Smooth muscle cell (in vitro differentiated cells): ENCODE data around the gene OR51B5. TPM values are rescaled to one million over a fixed set of nuclear protein-coding genes. Genes with fewer than 3 reads are reported as not detected.

Source experiments
- DNase-seq: peaks from one replicate; lab custom pipeline; 2025; ENCODE audit not compliant: unreplicated experiment; lab: John Stamatoyannopoulos, UW
- H2AFZ ChIP-seq: fragments of 200-600 bp; sonication (generic); 2 replicates; pipeline ENCODE4 v1.6.0; 2016; ENCODE audit warnings: antibody characterized with exemption, low read depth, mild to moderate bottlenecking
- H3F3A ChIP-seq: fragments of 200-600 bp; sonication (generic); 2 replicates; pipeline ENCODE4 v1.6.0; 2017; ENCODE audit warnings: antibody characterized with exemption, low read depth
- H3K27ac ChIP-seq: fragments of 200-600 bp; sonication (generic); 2 replicates; pipeline ENCODE4 v1.5.1; 2016; ENCODE audit warnings: low read depth, mild to moderate bottlenecking
- H3K27me3 ChIP-seq: fragments of 200-600 bp; sonication (generic); 2 replicates; pipeline ENCODE4 v1.6.1; 2016; ENCODE audit warnings: low read depth, mild to moderate bottlenecking
- H3K36me3 ChIP-seq: fragments of 200-600 bp; sonication (generic); 2 replicates; pipeline ENCODE4 v1.5.1; 2016; ENCODE audit warnings: low read depth
- H3K4me1 ChIP-seq: fragments of 200-600 bp; sonication (generic); 2 replicates; pipeline ENCODE4 v1.5.1; 2016; ENCODE audit warnings: low read depth
- H3K4me2 ChIP-seq: fragments of 200-600 bp; sonication (generic); 2 replicates; pipeline ENCODE4 v1.6.0; 2016; ENCODE audit warnings: mild to moderate bottlenecking
- H3K4me3 ChIP-seq: fragments of 200-600 bp; sonication (generic); 2 replicates; pipeline ENCODE4 v1.5.1; 2016; ENCODE audit warnings: mild to moderate bottlenecking
- H3K79me2 ChIP-seq: fragments of 200-600 bp; sonication (generic); 2 replicates; pipeline ENCODE4 v1.6.0; 2016; ENCODE audit warnings: low read depth, mild to moderate bottlenecking
- H3K9ac ChIP-seq: fragments of 200-600 bp; sonication (generic); 2 replicates; pipeline ENCODE4 v1.6.0; 2016; ENCODE audit warnings: low read depth
- H3K9me3 ChIP-seq: fragments of 200-600 bp; sonication (generic); replicated peaks from 2 replicates; pipeline ENCODE4 v1.5.1; 2016; ENCODE audit warnings: low read depth
- H4K20me1 ChIP-seq: fragments of 200-600 bp; sonication (generic); 2 replicates; pipeline ENCODE4 v1.6.0; 2016; ENCODE audit warnings: low read depth
- WGBS: methylation state at CpG from one replicate; pipeline ENCODE4 v1.1.7; 2016; ENCODE audit warnings: low lambda C conversion rate; 5-methylcytosine and 5-hydroxymethylcytosine counted together
- polyA plus RNA-seq: library from polyadenylated mRNA; unstranded; fragments of >200 nt; fragmentation: Nextera tagmentation; extraction: Ambion mirVana; gene quantifications from 2 replicates; pipeline ENCODE4 v1.2.1, GENCODE V29; 2016
- total RNA-seq: library from RNA; depleted of rRNA; stranded (reverse); fragments of >200 nt; gene quantifications from 2 replicates; pipeline ENCODE4 v1.2.3, GENCODE V29; 2014
- TF ChIP-seq, protein P1 (sequence below): fragments of 200-600 bp; sonication (generic); IDR thresholded peaks from 2 replicates; pipeline ENCODE4 v1.5.1; 2017; ENCODE audit warnings: borderline replicate concordance, mild to moderate bottlenecking, antibody characterized with exemption; ENCODE audit not compliant: insufficient read depth, poor library complexity, severe bottlenecking

Gene OR51B5
- total and polyA plus RNA-seq, 2 experiments from 2014 or later, result 0.54 TPM; not detected in 1

GRCh38 chr11:5383576-5383975 lies 40.3 kb upstream of the OR51B5 start, which contains the start of gene OR51M1:
OR51M1 (plus strand) TSS chr11:5383812; CDS start chr11:5389399, 5,587 bp downstream.
- Histone ChIP-seq H3K4me3 (no peak within 1 kb of the TSS), H3K79me2 (no peaks in the 10 kb centered on the region), H3K4me2 (no peak within 1 kb of the TSS), H3F3A (no peaks in the 10 kb centered on the region), H3K27ac (no peak within 1 kb of the TSS), H2AFZ (no peak within 1 kb of the TSS), H3K36me3 (no peaks in the 10 kb centered on the region), H3K27me3 (no peaks in the 10 kb centered on the region), H3K9ac (no peak within 1 kb of the TSS), H3K9me3 (no peaks in the 10 kb centered on the region), H3K4me1 (peaks cover 15% of the 10 kb centered on the region), H4K20me1 (no peaks in the 10 kb centered on the region)
- 78% methylated on average over 1 of the region's 1 CpG for WGBS
- TF ChIP-seq, protein P1, sequence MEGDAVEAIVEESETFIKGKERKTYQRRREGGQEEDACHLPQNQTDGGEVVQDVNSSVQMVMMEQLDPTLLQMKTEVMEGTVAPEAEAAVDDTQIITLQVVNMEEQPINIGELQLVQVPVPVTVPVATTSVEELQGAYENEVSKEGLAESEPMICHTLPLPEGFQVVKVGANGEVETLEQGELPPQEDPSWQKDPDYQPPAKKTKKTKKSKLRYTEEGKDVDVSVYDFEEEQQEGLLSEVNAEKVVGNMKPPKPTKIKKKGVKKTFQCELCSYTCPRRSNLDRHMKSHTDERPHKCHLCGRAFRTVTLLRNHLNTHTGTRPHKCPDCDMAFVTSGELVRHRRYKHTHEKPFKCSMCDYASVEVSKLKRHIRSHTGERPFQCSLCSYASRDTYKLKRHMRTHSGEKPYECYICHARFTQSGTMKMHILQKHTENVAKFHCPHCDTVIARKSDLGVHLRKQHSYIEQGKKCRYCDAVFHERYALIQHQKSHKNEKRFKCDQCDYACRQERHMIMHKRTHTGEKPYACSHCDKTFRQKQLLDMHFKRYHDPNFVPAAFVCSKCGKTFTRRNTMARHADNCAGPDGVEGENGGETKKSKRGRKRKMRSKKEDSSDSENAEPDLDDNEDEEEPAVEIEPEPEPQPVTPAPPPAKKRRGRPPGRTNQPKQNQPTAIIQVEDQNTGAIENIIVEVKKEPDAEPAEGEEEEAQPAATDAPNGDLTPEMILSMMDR, result no peak
- no peak for DNase-seq

DNA sequence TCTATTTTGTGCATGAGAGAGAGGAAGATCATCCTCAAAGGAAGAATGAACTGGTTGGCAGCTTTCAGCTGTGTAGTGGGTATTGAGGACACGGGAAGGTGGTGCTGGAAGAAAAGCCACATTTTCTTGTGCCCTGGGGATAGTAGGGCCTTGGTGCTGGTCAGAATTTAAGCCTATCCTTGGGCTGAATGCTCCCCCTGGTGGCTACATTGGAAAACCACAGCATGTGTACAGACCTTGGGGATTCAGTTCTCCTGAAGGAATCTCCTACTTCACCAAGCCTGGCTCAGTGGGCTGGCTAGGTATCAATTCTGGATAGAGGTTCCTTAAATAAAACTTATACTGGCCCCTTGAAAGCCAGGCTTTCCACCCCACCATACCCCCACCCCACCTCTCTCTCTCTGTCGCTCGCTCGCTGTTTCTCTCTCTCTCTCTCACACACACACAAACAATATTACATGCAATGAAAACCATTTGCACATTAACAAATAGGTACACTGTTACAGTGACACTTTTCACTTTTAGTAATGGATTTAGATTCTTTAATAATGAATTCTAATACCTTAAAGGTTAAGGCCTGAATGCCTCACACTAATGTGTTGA lies 37.5 kb upstream of the OR51B5 start:
- H3K9ac ChIP-seq, result no peak overlapping the region
- H3K4me1 ChIP-seq, result peaks cover 15% of the 10 kb centered on the region
- no peaks in the 10 kb centered on the region for H3K27me3 ChIP-seq
- 77% methylated on average over 4 of the region's 4 CpGs for WGBS
- H2AFZ ChIP-seq, result no peak overlapping the region
- H3K9me3 ChIP-seq, result no peaks in the 10 kb centered on the region
- H3K79me2 ChIP-seq, result no peaks in the 10 kb centered on the region
- DNase-seq, result no peak
- no peak overlapping the region for H3K4me3 ChIP-seq
- TF ChIP-seq, protein P1, result peak; percentile 85
- H3K4me2 ChIP-seq, result no peak overlapping the region
- no peaks in the 10 kb centered on the region for H4K20me1 ChIP-seq
- no peaks in the 10 kb centered on the region for H3F3A ChIP-seq
- H3K36me3 ChIP-seq, result no peaks in the 10 kb centered on the region
- H3K27ac ChIP-seq, result no peak overlapping the region

GRCh38 chr11:5369789-5370188 lies 26.5 kb upstream of the OR51B5 start:
- H2AFZ ChIP-seq, result no peak overlapping the region
- H3K27me3 ChIP-seq, result no peaks in the 10 kb centered on the region
- H3K27ac ChIP-seq, result no peak overlapping the region
- H3K9me3 ChIP-seq, result no peaks in the 10 kb centered on the region
- H3F3A ChIP-seq, result no peaks in the 10 kb centered on the region
- no peaks in the 10 kb centered on the region for H3K79me2 ChIP-seq
- no peak overlapping the region for H3K4me2 ChIP-seq
- H3K36me3 ChIP-seq, result no peaks in the 10 kb centered on the region
- H3K4me1 ChIP-seq, result no peaks in the 10 kb centered on the region
- H4K20me1 ChIP-seq, result no peaks in the 10 kb centered on the region
- no peak overlapping the region for H3K9ac ChIP-seq
- no peak for DNase-seq
- H3K4me3 ChIP-seq, result no peak overlapping the region
- TF ChIP-seq, protein P1, result peak; percentile 39

DNA sequence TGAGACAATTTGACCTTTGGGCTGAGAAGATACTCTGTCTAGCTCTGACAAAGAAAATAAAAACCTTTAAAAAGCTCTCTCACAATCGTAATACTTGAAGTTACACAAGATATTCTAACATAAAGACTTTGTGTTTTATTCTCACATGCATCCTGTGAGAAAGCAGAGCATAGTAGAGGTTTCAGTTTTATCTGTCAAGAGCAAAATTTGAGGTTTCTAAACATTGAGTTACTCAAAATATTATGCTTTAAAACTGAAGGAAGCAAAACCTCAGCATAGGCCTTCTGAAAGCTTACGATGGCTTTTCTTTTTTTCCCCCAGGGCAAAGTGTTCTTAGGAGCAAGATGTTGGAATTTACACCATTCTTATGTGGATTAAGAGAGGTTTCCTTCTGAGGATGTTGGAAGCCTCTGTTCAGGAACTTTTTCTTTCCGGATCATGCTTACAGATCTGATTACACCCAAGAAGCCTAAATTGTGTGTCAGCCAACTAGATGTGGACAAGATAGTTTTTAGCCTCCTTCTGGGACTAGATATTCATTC lies 25.2 kb upstream of the OR51B5 start:
- no peak overlapping the region for H3K27ac ChIP-seq
- 18% methylated on average over 3 of the region's 3 CpGs for WGBS
- no peak overlapping the region for H3K4me2 ChIP-seq
- H3K27me3 ChIP-seq, result no peaks in the 10 kb centered on the region
- H3K79me2 ChIP-seq, result no peaks in the 10 kb centered on the region
- no peak overlapping the region for H3K9ac ChIP-seq
- no peaks in the 10 kb centered on the region for H3K9me3 ChIP-seq
- TF ChIP-seq, protein P1, result no peak
- H2AFZ ChIP-seq, result no peak overlapping the region
- H4K20me1 ChIP-seq, result no peaks in the 10 kb centered on the region
- no peaks in the 10 kb centered on the region for H3K36me3 ChIP-seq
- H3K4me3 ChIP-seq, result no peak overlapping the region
- no peaks in the 10 kb centered on the region for H3K4me1 ChIP-seq
- H3F3A ChIP-seq, result no peaks in the 10 kb centered on the region
- no peak for DNase-seq
